Fibroblast of mammary gland (primary cell): Measurements from ENCODE around the gene BCKDHA.

Source experiments
- DNase-seq: peaks from one replicate; pipeline ENCODE4 v3.0.0-alpha.2; 2010; ENCODE audit warnings: low read depth
- H3K4me3 ChIP-seq: 2 replicates; pipeline ENCODE4 v1.5.1; 2011; ENCODE audit warnings: low read depth, mild to moderate bottlenecking, low read length, moderate library complexity; ENCODE audit not compliant: control insufficient read depth
- TF ChIP-seq, protein P1 (sequence below): conservative IDR thresholded peaks from 2 replicates; pipeline ENCODE4 v1.5.1; 2011; ENCODE audit warnings: low read depth, low read length, inconsistent platforms; ENCODE audit not compliant: control insufficient read depth, insufficient read depth

BCKDHA gene

DNA sequence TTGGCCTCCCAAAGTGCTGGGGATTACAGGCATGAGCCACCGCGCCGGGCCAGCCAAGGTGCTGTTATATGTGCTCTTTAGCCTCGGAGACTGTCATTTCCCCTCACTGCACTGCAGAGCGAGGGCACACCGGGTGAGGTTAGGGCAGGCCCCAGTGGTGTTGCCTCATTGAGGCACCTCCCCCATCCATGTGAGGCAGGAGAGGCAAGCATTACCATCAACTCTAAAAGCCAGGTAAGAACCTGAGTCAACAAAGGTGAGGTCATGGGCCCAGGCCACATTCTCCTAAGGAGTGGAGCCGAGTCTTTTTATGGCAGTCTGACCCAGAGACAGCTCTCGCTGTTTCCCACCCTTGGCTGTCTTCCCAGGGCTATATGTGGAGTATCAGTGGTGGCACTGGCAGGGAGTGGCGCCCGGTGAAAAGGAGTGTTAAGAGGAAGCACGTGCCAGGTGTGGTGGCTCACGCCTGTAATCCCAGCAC lies 18.6 kb downstream of the BCKDHA start:
- TF ChIP-seq, protein P1, sequence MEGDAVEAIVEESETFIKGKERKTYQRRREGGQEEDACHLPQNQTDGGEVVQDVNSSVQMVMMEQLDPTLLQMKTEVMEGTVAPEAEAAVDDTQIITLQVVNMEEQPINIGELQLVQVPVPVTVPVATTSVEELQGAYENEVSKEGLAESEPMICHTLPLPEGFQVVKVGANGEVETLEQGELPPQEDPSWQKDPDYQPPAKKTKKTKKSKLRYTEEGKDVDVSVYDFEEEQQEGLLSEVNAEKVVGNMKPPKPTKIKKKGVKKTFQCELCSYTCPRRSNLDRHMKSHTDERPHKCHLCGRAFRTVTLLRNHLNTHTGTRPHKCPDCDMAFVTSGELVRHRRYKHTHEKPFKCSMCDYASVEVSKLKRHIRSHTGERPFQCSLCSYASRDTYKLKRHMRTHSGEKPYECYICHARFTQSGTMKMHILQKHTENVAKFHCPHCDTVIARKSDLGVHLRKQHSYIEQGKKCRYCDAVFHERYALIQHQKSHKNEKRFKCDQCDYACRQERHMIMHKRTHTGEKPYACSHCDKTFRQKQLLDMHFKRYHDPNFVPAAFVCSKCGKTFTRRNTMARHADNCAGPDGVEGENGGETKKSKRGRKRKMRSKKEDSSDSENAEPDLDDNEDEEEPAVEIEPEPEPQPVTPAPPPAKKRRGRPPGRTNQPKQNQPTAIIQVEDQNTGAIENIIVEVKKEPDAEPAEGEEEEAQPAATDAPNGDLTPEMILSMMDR, result no peak
- no peak overlapping the region for H3K4me3 ChIP-seq
- no peak for DNase-seq

DNA sequence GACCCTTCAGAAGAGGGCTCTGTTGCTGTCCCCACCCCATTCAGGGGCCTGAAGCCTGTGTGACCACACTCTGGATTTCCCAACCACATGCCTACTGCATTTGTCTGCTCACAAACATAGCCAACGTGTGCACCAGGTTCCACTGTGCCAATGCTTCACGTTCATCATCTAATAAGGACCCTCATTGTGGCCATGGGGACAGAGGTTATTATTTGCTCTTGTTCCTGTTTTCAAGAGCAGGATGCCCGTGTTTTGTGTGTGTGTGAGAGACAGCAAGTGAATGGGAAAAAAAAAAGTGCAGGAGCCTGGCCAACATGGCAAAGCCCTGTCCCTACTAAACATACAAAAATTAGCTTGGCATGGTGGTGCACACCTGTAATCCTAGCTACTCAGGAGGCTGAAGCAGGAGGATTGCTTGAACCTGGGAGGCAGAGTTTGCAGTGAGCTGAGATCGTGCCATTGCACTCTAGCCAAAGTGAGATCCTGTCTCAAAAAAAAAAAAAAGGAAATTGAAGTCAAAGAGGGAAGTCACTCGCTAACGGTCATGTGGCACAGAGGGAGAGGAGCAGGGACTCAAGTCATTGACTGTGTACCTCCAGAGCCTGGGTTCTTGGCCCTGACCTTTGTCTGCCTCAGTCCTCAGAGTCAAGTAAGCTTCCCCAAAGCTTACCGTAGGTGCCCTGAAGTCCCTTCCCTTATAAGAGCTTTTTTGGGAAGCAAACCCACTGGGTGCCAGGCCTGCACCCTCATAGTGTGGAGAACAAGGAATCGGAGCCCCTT lies 22.7 kb downstream of the BCKDHA start:
- DNase-seq, result no peak
- TF ChIP-seq, protein P1, result no peak
- no peak overlapping the region for H3K4me3 ChIP-seq

DNA sequence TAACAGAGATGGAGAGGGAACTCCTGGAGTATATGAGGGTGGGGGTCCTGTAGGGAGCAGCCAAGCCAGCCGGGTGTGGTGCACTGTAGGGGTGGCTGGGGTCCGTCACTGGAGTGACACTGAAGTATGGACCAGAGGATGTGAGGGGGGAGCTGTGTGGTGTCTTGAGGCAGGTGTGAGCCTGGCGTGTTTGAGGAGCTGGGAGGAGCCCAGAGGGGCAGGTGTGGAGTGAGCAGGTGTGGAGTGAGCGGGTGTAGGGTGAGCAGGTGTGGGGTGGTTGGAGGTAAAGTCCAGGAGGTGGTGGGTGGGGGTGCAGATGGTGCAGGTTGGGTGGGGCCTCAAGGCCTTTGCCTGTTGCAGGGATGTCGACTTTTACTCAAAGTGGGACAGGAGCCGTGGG lies 23.7 kb downstream of the BCKDHA start:
- no peak for DNase-seq
- TF ChIP-seq, protein P1, result no peak
- H3K4me3 ChIP-seq, result no peak overlapping the region

DNA sequence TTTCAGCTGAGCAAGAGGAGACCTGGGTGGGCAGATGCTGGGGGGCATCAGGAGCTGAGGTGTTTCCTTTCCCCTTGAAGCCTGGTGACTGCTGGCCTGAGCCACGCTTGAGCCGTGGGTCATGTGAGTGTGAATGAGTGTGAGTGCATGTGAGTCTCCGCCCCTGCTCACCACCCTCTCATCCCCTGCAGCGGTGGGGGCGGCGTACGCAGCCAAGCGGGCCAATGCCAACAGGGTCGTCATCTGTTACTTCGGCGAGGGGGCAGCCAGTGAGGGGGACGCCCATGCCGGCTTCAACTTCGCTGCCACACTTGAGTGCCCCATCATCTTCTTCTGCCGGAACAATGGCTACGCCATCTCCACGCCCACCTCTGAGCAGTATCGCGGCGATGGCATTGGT lies 24.4 kb downstream of the BCKDHA start:
- TF ChIP-seq, protein P1, result no peak
- H3K4me3 ChIP-seq, result no peak overlapping the region
- no peak for DNase-seq

DNA sequence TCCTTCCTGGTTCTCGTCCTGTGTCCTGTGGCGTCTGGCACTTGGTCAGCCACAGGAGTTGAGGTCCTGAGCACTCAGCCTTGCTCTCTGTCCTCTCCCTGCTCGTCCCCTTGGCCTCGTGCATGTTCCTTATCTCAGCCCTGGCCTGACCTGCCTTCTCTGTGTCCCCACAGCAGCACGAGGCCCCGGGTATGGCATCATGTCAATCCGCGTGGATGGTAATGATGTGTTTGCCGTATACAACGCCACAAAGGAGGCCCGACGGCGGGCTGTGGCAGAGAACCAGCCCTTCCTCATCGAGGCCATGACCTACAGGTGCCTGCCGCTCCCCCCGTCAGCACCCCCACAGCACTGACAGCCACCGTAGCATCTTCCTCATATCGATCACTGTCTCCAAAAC lies 24.8 kb downstream of the BCKDHA start:
- no peak overlapping the region for H3K4me3 ChIP-seq
- no peak for DNase-seq
- TF ChIP-seq, protein P1, result no peak

DNA sequence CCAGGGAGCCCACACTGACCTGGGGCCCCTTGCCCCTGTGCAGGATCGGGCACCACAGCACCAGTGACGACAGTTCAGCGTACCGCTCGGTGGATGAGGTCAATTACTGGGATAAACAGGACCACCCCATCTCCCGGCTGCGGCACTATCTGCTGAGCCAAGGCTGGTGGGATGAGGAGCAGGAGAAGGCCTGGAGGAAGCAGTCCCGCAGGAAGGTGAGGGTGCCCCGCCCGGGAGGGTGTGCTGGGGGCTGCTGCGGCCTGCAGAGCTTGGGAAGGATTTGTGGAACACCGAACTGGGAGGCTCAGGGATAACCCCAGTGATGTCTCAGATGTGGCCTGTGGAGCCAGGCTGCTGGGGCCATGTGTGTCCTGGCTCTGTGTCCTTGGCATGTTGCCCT lies 25.3 kb downstream of the BCKDHA start:
- no peak for DNase-seq
- H3K4me3 ChIP-seq, result no peak overlapping the region
- TF ChIP-seq, protein P1, result no peak
